Activated effector memory CD4-positive, alpha-beta T cell treated with Interleukin-2 at 50 U/mL for 16 hours (primary cell): ENCODE results near the gene CPE.
"Not testable (repeated sequence)": the region's sequence is repeated elsewhere in the genome, so short reads cannot be mapped to it uniquely, and the experiment has no call there.

Experiments
- DNase-seq: peaks from one replicate; pipeline ENCODE4 v3.0.0-alpha.2; 2020

The CPE gene

GRCh38 chr4:165410214-165410613, 31.4 kb downstream of the CPE start:
- no peak for DNase-seq

- no peak for DNase-seq
Observed at GRCh38 chr4:165415910-165416309, 37.1 kb downstream of the CPE start.

DNA sequence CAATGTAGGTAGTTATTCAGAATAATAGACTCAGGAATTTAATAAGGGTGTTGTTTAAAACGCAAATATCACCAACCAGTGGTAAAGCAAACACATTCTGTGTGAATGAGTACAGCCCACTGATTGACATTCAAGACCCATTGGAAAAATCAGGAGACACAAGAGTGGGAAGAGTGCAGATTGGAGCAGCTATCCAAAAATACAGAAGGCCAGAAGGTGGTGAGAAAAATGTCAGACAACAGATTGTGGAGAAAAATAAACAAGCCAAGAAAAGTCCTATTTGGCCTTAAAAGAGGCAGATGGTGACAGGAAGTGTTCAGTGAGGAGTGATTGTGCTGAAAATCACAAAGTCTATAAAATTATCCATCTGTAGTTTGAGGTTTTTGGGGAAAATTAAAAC, 39.3 kb downstream of the CPE start:
- DNase-seq: no peak

DNA sequence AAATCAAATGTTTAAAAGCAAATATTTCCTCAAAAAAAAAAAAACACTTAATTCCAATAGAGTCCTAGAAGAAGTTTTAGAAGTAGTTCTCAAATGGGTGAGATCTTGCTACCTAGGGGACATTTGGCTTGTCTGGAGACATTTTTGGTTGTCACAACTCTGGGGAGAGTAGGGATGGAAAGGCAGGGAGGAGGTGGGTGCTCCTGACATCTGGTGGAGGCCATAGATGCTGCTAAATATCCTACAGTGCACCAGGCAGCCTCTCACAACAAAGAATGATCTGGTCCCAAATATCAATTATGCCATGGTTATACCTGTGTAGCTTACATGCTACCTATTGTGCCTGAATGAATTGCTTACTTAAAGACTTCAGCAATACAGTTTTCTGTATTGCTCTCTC, 46.8 kb downstream of the CPE start:
- no peak for DNase-seq

DNA sequence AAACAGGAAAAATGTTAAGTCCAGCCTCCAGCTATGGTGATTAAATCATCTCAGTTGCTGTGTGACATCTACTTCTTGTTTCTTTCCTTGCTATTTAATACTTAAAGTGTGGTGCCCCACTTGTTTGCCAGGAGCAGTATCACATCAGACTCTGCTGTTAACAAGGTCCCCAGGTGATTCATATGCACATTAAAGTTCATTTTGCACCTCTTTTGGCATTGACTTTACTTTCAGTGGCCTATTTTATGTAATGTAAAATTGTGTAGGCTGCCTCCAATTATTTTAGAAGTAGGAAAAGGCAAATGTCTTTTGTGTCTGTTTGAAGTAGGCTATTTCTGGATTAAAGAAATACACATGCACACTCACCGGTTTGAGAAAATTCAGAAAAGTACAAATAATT, 47.5 kb downstream of the CPE start:
- no peak for DNase-seq

GRCh38 chr4:165426823-165427222, 48.0 kb downstream of the CPE start:
- no peak for DNase-seq

DNA sequence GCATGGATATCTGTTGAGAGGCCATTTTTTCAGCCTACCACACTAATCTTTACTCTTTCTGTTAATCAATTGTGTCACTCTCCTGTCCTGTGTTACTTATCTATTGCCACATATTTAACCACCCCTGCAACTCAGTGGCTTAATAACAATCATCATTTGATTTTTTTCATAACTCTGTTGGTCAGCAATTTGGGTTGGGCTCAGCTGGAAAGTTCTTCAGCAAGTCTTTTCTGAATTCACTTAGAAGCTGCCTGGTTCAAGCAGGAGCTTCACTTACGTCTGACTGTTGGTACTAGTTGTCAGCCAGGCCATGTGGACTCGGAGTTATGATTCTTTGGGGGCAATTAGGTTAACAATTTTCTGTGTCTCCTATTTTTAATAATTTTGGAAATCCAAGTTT, 50.1 kb downstream of the CPE start:
- DNase-seq: no peak

DNA sequence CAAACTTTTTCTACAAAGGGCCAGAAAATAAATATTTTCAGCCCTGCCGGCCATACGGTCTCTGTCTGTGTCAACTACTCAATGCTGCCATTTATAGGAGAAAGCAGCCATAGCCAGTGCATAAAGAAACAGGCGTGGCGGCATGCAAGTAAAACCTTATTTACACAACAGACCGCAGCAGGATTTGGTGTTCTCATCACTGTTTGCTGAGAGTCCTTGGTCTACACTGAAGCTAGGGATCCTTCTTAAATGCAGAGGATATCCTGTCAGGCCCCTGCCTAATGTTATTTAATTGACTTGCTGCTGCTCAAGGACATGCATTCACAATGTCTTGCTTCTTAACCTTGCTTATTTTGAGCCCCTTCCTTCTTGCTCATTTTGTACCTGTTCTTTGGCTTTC, 54.7 kb downstream of the CPE start:
- no peak for DNase-seq

DNA sequence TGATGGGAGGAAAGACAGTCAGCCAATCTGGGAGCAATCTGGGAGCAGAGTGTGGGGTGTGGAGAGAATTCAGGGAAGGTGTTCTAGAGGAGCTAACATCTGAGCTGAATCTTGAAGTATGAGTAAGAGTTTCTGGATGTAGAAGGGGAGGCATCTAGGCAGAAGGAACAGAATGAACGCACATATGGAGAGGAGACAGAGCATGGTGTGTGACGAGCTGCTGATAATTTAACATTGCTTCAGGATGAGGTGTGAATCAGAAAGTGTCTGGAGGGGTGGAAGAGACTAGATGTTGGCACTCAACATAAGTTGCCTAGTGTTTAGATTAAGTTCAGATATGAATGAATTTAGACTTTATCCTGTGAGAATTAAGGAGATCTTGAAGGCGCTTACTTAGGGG, 58.9 kb downstream of the CPE start:
- no peak for DNase-seq

DNA sequence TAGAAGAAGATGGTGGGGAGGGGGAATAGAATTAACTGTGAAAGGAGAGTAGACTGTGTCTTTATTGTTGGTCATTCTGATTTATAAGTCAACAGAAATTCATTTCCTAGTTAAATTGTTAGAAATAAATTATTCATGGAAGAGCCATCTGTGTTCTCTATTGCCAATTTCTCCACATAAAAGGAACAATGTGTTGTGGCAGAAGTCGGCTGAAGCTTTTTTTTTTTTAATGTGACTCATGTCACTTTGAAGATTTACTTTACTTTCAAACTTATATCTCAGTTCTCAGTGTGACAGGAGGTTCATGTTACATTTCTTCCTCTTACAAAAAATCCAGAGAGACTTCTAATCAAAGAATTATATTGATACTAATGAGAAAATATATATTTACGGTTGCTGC, 60.5 kb downstream of the CPE start:
- no peak for DNase-seq

GRCh38 chr4:165439981-165440380, 61.2 kb downstream of the CPE start:
- DNase-seq: no peak

GRCh38 chr4:165440415-165441158, 61.8 kb downstream of the CPE start:
- no peak for DNase-seq

DNA sequence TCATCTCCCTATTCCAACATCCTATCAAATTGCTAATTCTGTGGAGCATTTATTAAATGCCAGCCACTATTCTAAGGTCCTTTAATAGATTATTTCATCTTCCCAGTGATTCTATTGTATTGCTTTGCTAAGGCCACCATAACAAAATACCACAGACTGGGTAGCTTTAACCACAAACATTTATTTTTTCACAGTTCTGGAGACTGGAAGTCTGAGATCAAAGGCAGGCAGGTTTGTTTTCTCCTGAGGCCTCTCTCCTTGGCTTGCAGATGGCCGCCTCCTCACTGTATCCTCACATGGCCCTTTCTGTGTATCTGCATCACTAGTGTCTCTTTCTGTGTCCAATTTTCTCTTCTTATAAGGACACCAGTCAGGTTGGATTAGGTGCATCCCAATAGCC, 64.5 kb downstream of the CPE start:
- no peak for DNase-seq

GRCh38 chr4:165448700-165449099, 69.9 kb downstream of the CPE start:
- no peak for DNase-seq

- DNase-seq: no peak
Observed at GRCh38 chr4:165449333-165449732, 70.5 kb downstream of the CPE start.

GRCh38 chr4:165450871-165451270, 72.1 kb downstream of the CPE start:
- no peak for DNase-seq

DNA sequence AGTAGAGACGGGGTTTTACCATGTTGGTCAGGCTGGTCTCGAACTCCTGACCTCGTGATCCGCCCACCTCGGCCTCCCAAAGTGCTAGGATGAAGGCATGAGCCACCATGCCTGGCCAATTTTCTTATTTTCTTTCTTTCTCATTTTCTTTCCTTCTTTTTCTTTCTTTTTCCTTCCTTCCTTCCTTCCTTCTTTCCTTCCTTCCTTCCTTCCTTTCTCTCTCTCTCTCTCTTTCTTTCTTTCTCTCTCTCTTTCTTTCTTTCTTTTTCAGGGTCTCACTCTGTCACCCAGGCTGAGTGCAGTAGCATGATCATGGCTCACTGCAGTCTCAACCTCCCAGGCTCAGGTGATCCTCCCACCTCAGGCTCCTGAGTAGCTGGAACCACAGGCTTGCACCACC, 74.3 kb downstream of the CPE start:
- DNase-seq: not testable (repeated sequence)

GRCh38 chr4:165454426-165454825, 75.6 kb downstream of the CPE start:
- no peak for DNase-seq

DNA sequence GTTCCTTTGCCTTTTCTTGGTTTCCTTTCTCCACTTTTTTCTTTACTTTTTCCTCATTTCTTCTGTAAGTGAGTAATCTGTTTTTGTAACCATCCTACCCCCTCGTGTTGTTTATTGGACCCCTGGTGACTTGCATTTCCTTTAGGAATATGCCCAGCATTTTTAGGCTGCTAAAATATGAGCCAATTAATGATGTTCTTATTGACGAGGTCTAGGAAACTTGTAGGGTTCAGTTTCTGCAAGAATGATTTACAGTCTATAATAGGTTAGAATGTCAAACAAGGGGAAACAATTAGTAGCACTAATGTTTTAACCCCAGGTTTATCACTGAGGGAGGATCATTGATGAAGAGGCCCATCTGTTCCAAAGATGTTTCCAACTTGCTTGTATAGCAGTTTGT, 79.0 kb downstream of the CPE start:
- DNase-seq: no peak

DNA sequence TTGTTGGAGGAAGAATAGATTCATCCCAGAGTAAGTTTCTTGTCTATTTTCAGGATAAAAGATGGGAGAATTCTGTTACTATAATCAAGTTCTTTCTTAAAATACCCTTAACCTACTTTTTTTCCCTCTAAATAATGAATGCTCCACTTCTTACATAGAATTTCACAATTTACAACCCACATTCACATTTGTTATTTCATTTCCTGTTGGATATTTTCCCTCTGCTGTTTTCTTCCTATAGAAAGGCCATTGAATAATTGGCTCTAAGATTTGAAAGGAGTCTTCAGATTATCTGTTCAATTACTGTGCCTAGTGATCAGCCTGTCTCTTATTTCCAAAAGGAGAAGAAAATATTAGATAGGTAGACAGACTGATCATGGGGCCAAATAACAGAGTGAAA, 79.7 kb downstream of the CPE start:
- no peak for DNase-seq

DNA sequence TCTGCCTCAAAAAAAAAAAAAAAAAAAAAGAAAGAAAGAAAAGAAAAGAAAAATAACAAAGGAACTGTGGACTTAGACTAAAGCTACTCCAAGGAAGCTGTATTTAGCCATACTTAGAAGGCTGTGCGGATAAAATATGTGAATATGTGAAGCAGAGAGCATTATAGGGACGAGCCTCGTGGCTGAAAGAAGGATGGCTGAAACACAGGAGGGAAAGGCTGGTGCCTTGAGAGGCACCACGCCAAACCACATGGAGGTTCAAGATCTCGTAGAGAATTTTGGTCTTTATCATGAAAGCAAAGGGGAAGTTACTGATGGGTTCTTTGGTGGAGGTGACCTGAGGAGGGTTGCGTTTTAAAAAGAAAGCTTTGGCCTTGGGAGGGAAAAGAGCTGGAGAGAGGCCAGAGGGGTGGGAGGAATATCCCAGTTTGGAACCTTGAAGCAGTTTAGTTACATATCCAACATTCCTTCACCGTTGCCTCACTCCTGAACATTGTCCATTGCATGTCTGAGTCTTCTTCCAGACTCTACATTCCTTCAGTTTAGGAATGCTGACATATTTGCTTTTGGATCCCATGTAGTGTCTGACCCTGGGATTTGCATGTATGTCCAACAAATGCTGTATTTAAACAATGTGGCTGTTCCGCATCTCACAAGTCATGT, 82.5 kb downstream of the CPE start:
- no peak for DNase-seq

DNA sequence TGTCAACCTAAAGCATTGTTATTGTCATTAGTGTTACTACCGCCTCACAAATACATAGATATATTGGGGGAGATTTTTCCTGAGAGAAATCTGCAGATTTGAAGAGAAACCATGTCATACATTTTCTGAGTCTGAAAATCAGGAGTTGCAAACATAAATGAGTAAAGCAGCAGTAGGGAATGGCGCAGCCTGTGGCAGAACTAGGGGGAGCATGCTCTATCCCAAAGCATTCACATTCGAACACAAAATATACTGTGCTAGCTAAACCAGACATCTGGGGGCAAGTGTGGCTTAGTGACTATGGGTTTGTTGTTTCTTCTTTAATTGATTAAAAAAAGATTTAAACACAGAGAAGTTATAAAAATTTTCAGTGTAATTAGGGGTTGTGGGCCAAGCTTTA, 83.2 kb downstream of the CPE start:
- no peak for DNase-seq

DNA sequence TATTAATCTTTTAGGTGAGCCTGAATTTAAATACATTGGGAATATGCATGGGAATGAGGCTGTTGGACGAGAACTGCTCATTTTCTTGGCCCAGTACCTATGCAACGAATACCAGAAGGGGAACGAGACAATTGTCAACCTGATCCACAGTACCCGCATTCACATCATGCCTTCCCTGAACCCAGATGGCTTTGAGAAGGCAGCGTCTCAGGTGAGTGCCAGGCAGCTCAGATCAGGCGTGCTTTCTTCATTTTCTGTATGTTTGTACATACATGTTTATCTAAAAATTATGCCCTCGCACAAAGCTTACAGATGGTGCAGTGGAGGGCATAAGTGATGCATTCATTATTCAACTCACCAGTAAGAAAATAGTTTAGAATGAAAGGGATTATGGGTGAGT, 85.6 kb downstream of the CPE start:
- no peak for DNase-seq

DNA sequence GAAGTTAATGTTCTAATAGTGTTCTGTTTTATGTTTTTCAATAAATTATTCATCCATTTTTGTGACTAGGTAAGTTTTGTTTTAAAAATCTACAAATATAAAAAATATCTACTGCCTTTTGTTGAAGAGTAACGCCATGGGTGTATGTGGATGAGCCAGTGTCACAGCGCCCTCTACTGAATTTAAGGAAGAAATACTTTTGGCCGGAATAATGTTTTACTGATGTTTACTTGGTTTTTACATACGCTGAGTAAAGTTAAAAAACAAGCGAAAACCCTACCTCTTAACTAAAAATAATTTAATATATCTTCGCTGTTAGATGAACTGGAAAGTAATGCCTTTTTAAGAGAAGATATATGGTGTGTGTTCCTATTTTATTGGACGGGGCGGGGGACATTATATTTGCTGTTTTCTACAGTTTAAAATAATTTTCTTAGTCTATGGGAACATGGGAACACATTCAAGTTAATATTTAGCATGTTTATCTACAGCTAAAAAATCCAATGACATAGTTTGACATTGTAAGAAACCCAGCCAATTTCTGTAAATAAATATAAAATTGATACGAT, 86.1 kb downstream of the CPE start:
- DNase-seq: no peak

DNA sequence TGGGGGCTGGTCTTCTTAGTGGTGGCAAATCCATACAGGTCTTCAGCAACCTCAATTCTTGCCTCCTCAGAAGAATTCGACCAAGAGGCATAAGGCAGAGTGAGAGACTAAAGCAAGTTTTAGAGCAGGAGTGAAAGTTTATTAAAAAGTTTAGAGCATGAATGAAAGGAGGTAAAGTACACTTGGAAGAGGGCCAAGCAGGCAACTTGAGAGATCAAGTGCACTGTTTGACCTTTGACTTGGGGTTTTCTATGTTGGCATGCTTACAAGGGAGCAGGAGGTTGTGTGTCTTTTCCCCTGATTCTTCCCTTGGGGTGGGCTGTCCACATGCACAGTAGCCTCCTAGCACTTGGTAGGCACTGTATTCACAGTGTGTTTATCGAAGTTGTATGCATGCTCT, 91.2 kb downstream of the CPE start:
- DNase-seq: no peak
